GM19468 (cell line): Measurements from ENCODE around the gene PRIMA1.

Source experiments
- ATAC-seq: cut with Tn5 transposase; IDR thresholded peaks from one replicate; pipeline ENCODE4 v1.9.1; 2021; ENCODE audit warnings: mild to moderate bottlenecking, moderate library complexity, moderate number of reproducible peaks; ENCODE audit not compliant: unreplicated experiment; ENCODE audit errors: extremely low read depth

Gene PRIMA1

GRCh38 chr14:93735206-93735605 lies 53.1 kb downstream of the PRIMA1 start:
- ATAC-seq = no peak

DNA sequence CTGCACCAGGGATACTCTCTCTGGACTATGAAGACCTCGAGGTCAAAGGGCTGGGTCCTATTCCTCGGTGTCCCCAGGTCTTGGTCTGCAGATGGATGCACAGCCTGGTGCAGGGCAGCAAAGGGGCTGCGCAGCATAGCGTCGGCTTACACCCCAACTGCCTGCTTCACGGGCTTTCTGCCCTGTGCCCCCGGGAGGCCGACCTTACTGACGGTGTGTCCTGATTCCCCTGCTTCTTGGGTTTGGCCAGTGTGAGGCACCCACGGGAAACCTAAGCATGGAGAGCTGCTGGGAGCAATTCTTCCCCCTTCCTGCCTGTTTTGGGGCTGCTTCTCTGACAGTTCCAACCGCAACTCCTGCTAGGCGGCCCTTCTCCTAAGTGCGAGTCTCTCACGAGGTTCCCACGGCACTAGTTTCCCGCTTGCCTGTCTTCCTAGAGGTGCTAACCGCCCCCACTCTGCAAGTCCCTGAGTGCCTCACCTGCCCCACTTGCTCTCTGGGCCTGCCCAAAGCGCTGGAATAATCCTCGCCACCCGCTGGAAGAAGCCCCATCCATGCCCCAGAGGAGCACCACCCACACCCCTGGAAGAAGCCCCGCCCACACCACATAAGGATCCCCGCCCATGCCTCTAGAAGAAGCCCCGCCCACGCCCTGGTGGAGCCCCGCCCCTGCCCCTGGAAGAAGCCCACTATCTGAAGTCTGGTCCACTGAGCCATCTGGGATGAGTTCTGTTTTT lies 54.0 kb downstream of the PRIMA1 start:
- ATAC-seq = no peak

GRCh38 chr14:93733631-93734030 lies 54.7 kb downstream of the PRIMA1 start:
- ATAC-seq = no peak

DNA sequence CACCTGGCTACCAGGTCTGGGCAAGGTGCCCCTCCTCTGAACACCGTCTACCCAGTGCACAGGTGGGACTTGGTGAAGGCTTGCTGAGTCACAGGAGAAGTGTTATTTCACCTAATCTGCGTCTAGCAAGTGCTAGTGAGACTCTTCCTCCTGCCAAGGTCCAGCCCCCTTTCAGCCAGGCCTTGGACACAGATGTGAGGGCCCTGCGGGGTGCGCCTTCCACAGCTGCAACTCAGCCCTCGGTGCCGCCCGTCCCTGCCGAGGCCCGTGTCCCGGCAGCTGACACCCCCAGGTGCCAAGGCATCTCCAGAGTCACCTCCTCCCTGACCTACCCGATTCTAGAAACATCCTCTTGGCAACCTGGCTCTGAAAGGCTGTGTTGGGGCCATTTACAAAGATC lies 55.1 kb downstream of the PRIMA1 start:
- no peak for ATAC-seq

- ATAC-seq = no peak
These were observed 55.8 kb downstream of the PRIMA1 start for GRCh38 chr14:93732524-93732923.

DNA sequence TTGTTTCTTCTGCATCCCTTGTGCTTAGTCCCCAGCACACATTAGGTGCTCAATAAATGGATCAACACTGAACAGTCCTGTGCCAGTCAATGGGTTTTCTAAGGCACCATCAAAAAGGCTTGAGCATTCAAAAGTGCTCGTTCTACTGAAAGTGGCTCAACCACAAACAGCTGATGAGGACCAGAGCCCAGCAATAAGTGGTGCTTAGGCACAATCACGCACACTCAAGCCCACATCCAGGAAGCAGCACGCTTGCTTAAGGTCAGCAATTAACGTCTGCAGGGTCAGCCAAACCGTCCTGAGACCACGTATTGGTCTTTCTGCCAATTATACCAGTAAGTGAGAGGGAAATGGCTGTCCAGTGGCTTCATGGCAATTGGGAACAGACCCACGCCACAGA lies 56.5 kb downstream of the PRIMA1 start:
- ATAC-seq = no peak

DNA sequence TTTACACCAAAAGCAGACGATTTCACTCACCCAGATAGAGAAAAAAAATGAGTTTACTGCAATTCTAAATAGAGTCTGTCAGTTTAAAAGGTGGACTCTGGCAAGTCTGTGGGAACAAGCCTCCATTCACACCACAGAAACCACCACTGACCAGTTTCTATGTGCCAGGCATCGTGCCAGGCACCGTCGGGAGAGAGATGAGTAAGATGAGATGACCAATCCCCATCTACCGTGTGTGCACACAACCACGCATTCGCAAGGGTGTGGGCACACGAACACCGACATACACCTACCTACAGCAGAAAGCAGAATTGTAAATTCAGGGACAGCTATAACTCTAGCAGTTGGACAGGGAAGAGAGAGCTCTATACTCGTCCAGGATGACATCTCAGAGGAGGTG lies 58.3 kb downstream of the PRIMA1 start:
- ATAC-seq = no peak

GRCh38 chr14:93728651-93729016 lies 59.7 kb downstream of the PRIMA1 start:
- ATAC-seq = no peak

DNA sequence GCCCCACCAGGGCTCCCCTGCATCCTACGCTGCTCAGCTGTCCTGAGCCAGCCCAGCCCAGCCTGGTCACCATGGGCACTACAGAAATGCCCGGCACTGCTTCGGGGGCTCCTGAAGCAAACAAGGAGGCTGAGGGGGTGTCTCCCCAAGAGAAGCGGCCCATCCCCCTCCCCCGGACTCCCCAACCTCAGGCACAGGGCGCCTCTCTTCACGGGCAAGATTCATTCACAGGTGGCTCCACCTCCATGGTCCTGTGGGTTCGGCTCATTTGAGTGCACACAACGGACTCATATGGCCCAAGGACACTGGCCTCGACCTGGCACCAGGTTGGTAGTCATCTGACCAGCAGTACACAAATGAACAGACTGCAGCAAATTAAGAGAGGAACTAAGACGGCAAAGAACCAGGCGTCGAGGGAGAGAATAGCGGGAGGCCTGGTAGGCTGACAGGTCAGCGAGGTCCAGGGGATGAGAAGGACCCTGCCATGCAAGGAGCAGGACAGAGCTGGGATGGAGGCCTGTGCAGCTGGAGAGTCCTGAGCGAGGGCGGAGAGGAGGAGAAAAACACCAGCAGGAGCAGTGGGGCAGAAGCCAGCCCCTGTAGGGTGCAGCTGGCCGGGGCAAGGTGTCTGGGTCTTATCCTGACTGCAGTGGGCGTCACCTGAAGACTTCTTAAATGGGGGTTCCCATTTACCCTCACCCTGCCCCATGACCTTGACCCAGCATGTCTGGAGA lies 60.2 kb downstream of the PRIMA1 start:
- ATAC-seq = no peak

- no peak for ATAC-seq
These were observed 61.1 kb downstream of the PRIMA1 start for GRCh38 chr14:93727039-93727740.

DNA sequence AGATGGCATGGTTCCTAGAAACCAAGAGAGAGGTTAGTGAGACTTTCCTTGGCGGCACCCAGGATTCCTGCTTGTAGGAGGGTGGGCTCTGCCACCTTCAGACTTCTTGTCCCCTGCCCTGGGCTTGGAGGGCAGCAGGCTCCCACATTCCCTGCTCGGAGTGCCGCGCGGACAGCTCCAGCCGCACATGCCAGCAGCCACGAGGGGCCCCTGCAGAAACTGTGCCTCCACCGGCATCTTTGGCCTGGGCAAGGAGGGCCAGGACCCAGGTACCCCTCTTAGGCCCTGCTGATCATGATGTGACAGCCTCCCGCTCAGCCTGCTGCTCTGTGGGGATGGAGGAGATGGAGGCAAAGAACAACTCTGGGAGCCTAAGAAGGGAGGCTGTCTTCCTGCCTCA lies 62.3 kb downstream of the PRIMA1 start:
- ATAC-seq = no peak

- ATAC-seq = no peak
These were observed 63.2 kb downstream of the PRIMA1 start for GRCh38 chr14:93725002-93725582.

DNA sequence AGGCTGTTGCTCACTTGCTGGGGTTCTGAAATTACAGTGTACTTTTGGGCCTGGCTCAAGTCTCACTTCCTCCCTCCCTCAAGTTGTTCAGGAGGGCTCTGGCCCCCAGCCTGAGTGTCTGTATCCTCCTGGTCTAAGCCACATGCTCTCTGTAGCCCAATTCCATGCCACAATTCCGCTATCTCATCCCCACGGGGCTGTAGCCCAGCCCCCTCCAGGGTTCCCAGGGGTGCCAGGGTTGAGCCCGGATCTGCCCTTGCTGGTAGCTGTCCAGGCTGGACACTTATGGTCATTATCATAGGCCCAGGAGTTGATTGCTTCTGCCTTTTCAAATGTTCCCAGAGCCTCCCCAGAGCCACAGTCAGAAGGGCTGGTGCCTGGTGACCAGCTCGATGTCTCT lies 65.3 kb downstream of the PRIMA1 start:
- no peak for ATAC-seq

DNA sequence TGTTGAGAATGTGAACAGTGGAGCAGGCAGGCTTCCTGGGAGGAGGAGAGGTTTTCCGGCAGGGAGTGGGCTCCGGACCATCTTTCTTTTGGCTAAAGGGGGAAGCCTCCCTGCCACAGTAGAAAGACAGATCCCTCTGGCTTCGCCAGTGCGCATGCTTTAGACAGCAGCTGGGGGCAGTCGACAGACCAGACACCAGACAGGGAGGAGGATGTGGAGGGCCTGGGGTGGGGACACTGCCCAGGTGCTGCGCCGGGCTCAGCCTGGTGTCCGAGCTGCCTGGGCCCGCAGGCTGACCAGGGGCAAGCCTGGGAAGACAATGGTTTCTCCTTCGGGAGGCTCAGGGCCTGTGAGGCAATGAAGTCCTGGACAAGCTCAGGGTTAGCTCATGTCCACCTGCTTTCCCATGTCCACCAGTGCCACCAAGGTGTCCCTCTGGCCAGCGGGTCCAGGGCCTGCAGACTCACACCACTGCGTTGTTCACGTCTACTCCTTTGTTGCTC lies 67.3 kb downstream of the PRIMA1 start:
- ATAC-seq = no peak

- no peak for ATAC-seq
These were observed 68.0 kb downstream of the PRIMA1 start for GRCh38 chr14:93720076-93720815.

DNA sequence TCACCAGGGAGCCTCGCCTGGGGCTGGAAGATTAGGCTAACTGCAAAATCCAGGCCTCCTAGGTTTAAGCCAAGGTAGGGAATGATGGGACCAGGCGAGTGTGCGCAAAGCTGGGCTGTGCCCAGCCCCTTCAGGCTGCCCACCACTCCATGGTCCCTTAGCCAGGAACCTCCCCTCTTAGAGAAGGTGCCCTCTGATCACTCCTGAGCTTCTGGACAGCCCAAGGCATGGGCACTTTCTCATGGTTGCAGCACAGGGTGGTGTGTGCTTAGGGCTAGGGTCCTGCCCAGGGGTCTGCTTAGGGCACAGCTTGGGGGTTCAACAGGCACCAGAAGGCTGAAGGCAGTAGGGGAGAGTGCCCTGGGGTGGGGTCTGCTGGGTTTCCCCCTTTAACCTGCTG lies 69.0 kb downstream of the PRIMA1 start:
- ATAC-seq = no peak

- no peak for ATAC-seq
These were observed 70.5 kb downstream of the PRIMA1 start for GRCh38 chr14:93717668-93718320.

DNA sequence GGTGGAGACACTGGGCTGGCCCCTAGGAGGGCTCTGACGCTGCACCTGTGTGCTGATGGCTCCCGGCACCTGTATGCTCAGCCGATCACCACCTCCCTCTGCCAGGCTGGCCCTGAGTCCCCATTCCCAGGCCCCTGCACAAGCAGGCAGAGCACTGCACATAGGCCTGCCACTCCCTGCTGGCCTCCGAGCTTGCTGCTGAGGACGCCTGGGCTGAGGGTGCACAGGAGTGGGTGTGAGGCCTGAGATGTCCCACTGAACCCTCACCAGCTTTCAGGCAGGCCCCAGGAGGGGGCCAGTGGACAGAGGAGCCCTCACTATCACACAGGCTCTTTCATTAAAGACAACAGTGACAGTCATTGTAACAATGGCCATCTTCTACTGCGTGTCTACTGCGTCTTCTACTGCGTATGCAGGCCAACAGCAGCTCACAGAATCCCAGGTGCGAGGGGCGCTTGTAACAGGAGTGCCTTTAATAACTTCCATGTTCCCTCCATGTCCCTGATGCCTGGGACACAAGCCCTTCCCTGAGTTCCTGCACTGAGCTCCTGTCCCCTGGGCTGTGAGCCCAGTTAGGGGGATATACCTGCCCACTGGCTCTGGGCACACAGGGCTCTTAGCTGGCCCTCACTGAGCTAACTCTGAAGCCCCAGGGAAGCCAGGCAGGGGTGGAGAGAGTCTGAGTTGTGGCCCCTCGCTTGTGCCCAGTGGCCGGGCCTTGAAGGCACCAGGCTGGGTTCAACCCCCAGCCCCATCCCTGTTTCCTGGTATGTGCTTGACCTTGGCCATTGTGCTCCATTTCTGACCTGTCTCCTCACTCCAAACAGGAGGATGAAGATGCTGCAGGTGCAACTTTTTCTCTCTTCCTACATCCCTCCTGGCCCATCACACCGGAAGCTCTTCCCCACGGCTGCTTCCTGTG lies 71.3 kb downstream of the PRIMA1 start:
- no peak for ATAC-seq
